ENCODE results near the gene PSD4. TPM values are rescaled to one million over a fixed set of nuclear protein-coding genes. Genes with fewer than 3 reads are reported as not detected.

Gene PSD4
- total and polyA plus RNA-seq, 10 donors: 43.9 to 154 (median 88.1) TPM

DNA sequence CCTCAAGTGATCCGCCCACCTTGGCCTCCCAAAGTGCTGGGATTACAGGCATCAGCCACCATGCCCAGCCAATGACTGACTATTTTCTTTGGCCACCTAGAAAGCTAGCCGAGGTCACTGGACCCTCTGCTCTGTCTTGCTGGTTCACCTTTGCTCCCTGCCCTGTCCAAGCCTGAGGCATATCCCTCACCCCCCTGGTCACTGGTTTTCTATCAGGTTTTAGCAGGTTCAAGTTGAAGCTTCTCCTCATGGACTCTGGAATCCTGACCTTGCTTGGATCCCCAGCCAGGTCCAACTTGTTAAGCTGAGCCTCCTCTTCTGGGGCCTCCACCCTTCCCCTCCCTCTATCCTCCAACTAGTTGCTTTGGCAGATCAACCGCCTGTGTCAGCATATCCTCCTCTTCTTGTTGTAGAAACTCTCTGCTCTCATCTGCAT lies 71.5 kb downstream of the PSD4 start:
- Histone ChIP-seq H3K36me3 (no peaks in the 10 kb centered on the region), H3K27ac (no peak overlapping the region), H3K4me3 (no peak overlapping the region), H3K4me1 (peaks cover 6 to 28% (median 16%) of the 10 kb centered on the region in 6 donors), H3K27me3 (replicated peaks in 1 of 7) (no peaks in the 10 kb centered on the region), H3K9me3 (no peaks in the 10 kb centered on the region)
- TF ChIP-seq, protein P1, sequence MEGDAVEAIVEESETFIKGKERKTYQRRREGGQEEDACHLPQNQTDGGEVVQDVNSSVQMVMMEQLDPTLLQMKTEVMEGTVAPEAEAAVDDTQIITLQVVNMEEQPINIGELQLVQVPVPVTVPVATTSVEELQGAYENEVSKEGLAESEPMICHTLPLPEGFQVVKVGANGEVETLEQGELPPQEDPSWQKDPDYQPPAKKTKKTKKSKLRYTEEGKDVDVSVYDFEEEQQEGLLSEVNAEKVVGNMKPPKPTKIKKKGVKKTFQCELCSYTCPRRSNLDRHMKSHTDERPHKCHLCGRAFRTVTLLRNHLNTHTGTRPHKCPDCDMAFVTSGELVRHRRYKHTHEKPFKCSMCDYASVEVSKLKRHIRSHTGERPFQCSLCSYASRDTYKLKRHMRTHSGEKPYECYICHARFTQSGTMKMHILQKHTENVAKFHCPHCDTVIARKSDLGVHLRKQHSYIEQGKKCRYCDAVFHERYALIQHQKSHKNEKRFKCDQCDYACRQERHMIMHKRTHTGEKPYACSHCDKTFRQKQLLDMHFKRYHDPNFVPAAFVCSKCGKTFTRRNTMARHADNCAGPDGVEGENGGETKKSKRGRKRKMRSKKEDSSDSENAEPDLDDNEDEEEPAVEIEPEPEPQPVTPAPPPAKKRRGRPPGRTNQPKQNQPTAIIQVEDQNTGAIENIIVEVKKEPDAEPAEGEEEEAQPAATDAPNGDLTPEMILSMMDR (IDR thresholded peaks at IDR 0.05 in 8 of 11, conservative IDR thresholded peaks at IDR 0.05 in 3 of 11): no peak
- no peak for TF ChIP-seq POLR2A (IDR thresholded peaks at IDR 0.05)
- TF ChIP-seq POLR2AphosphoS5 (IDR thresholded peaks at IDR 0.05): no peak
- intact Hi-C loops (cut with DNase I; ENCODE audit: low total_unique reads): loop anchor here (5.0 kb wide), 1 partner anchor 122 kb away; no protein-coding TSS in a partner anchor
- 82 to 92% (median 88%) methylated on average over 3 of the region's 3 CpGs for WGBS, 5 donors
- DNase-seq: no peak

DNA sequence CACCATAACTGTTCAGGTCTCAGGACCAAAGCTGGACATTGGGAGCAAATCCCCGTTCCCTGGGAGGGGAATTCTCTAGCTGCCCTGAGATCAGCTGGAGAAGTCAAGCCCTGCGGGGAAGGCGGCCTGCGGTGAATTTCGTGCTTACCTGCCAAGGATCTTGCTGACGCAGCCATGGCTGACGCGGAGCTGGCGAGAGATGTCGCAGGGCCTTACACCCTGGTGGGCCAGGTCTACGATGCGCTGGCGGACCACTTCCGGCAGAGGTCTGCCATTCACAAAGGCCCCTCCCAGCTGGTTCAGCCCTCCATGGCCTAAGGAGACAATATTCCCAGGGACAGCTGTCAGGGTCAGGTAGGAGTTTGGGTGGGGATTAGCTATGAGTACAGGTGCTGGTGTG lies 72.8 kb downstream of the PSD4 start:
- Histone ChIP-seq H3K4me3 (no peak overlapping the region), H3K4me1 (peaks cover 5 to 28% (median 15%) of the 10 kb centered on the region in 6 donors), H3K9me3 (no peaks in the 10 kb centered on the region), H3K27ac (no peak overlapping the region), H3K36me3 (no peaks in the 10 kb centered on the region), H3K27me3 (replicated peaks in 1 of 7) (no peaks in the 10 kb centered on the region)
- 84 to 90% (median 88%) methylated on average over 10 to 14 of the region's 14 CpGs for WGBS, 5 donors
- TF ChIP-seq POLR2AphosphoS5 (IDR thresholded peaks at IDR 0.05) (no peak), POLR2A (IDR thresholded peaks at IDR 0.05) (no peak)
- TF ChIP-seq, protein P1 (IDR thresholded peaks at IDR 0.05 in 8 of 11, conservative IDR thresholded peaks at IDR 0.05 in 3 of 11): no peak
- intact Hi-C loops (cut with DNase I; ENCODE audit: low total_unique reads): loop anchor here (5.0 kb wide), 1 partner anchor 121 kb away; no protein-coding TSS in a partner anchor
- DNase-seq: no peak

DNA sequence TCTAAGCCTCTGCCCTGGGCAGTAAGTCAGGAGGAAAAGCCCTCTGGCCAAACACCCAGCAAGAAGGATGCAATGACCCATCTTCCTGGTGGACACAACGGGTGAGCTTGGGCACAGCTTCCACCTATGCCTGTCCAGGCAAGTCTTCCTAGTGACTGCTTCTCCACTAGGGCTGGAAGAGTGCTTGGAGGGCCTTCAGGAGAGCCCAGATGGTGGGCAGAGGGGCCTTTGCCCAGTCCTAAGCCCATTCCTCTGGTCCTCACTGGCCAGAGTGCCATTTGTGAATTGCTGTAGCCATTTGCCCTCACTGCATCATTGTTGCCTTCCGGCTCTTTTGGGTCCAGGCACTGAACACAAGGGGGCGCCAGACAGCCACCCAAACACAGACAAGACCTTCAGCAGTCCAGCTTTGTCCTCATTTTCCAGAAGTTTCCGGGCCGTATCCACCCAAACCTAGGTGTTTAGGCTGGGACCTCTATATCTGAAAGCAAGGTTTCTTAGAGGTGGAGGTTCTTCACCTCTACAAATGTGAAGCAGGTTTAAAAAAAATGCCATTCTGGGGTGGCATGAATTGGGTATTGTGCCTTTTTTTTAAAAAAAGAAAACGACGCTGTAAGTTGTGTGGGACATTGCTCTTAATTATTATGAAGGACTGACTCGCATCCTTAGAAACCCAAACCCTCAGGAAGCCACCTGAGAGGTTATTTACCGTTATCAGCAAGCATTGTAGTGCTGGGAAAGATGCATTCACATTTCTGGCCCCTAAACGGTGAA lies 75.4 kb downstream of the PSD4 start:
- H3K4me3 ChIP-seq: no peak overlapping the region
- WGBS, 5 donors: 34 to 41% (median 39%) methylated on average over 10 of the region's 10 CpGs
- H3K27me3 ChIP-seq (replicated peaks in 1 of 7): no peaks in the 10 kb centered on the region
- peaks cover 5 to 38% (median 19%) of the 10 kb centered on the region in 6 donors for H3K4me1 ChIP-seq
- TF ChIP-seq POLR2AphosphoS5 (IDR thresholded peaks at IDR 0.05) (no peak), POLR2A (IDR thresholded peaks at IDR 0.05) (no peak)
- TF ChIP-seq, protein P1 (IDR thresholded peaks at IDR 0.05 in 8 of 11, conservative IDR thresholded peaks at IDR 0.05 in 3 of 11): peak; percentile 71 to 93 (median 90)
- no peak overlapping the region for H3K27ac ChIP-seq
- no peaks in the 10 kb centered on the region for H3K36me3 ChIP-seq
- no peaks in the 10 kb centered on the region for H3K9me3 ChIP-seq
- intact Hi-C loops (cut with DNase I; ENCODE audit: low total_unique reads): loop anchor here (5.0 kb wide), 1 partner anchor 118 kb away; no protein-coding TSS in a partner anchor
- DNase-seq: peak; percentile 89

DNA sequence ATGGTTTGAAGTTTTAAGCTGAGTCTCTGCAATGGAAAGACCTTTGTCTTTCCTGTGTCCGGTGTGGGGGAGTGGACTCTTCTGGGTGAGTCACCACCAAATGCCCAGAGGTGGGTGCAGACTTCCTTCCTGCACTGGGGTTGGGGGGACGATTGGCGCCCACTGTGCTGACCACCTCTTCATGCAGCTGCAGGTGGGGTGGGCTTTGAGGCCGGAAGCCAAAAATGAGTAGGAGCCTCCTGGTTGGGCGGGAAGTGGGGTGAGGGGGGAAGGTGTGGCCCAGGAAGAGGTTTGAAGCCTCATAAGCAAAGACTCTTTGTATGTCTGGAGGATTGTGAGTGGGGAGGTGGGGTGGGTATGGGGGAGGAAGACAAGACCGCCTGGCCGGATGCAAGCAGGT lies 77.3 kb downstream of the PSD4 start:
- peak overlapping the region in 3 of 8 donors; percentile 25 to 50 (median 34) for H3K27ac ChIP-seq
- no peak overlapping the region for H3K4me3 ChIP-seq
- DNase-seq: no peak
- 15 to 38% (median 25%) methylated on average over 7 of the region's 7 CpGs for WGBS, 5 donors
- H3K4me1 ChIP-seq: peaks cover 5 to 38% (median 19%) of the 10 kb centered on the region in 6 donors
- intact Hi-C loops (cut with DNase I; ENCODE audit: low total_unique reads): loop anchor here (10.0 kb wide), 1 partner anchor 46 kb away; no protein-coding TSS in a partner anchor
- H3K27me3 ChIP-seq (replicated peaks in 1 of 7): no peaks in the 10 kb centered on the region
- H3K9me3 ChIP-seq: no peaks in the 10 kb centered on the region
- H3K36me3 ChIP-seq: peaks cover 0 to 8% (median 0%) of the 10 kb centered on the region in 6 donors
- TF ChIP-seq POLR2AphosphoS5 (IDR thresholded peaks at IDR 0.05) (no peak), POLR2A (IDR thresholded peaks at IDR 0.05) (no peak)
- TF ChIP-seq, protein P1 (IDR thresholded peaks at IDR 0.05 in 8 of 11, conservative IDR thresholded peaks at IDR 0.05 in 3 of 11): no peak
